A673 (cell line): ENCODE results near the gene CCDC30. TPM values are rescaled to one million over a fixed set of nuclear protein-coding genes. Genes with fewer than 3 reads are reported as not detected.
A peak's percentile ranks its signal among the peaks of the same experiment; 100 is the strongest.

Source experiments
- BruUV-seq: library from RNA; stranded (reverse); fragments of 400-500 nt; replicated peaks from 2 replicates; lab custom pipeline; 2021; lab: Mats Ljungman, UMichigan
- CTCF ChIA-PET: fragments of 300-600 bp; sonication (Branson Sonifier 250); formaldehyde crosslinking; loops from one replicate; lab custom pipeline; 2022; ENCODE audit warnings: antibody characterized with exemption; lab: Charles Lee
- POLR2A ChIA-PET: fragments of 300-600 bp; sonication (Branson Sonifier 250); formaldehyde crosslinking; loops from one replicate; lab custom pipeline; 2022; ENCODE audit warnings: antibody characterized with exemption; ENCODE audit not compliant: low non-redundant PET; lab: Charles Lee
- DNase-seq: peaks from one replicate; pipeline ENCODE4 v3.0.0-alpha.2; 2015; ENCODE audit warnings: low spot score
- H3K27ac ChIP-seq: fragments of 200-600 bp; sonication (generic); 2 replicates; pipeline ENCODE4 v1.5.1; 2016; ENCODE audit warnings: mixed run types, low read depth, mild to moderate bottlenecking, mixed read lengths, antibody characterized with exemption, low read length; ENCODE audit not compliant: poor library complexity, severe bottlenecking
- H3K27me3 ChIP-seq: fragments of 200-600 bp; sonication (generic); replicated peaks from 2 replicates; pipeline ENCODE4 v1.6.1; 2017; ENCODE audit warnings: mixed run types, low read depth, mild to moderate bottlenecking, mixed read lengths, antibody characterized with exemption, low read length; ENCODE audit not compliant: insufficient read depth, poor library complexity
- H3K36me3 ChIP-seq: fragments of 200-600 bp; sonication (generic); 2 replicates; pipeline ENCODE4 v1.6.1; 2016; ENCODE audit warnings: mixed run types, mild to moderate bottlenecking, mixed read lengths, antibody characterized with exemption, low read length; ENCODE audit not compliant: insufficient read depth, poor library complexity, severe bottlenecking
- H3K4me1 ChIP-seq: fragments of 200-600 bp; sonication (generic); 2 replicates; pipeline ENCODE4 v1.6.1; 2017; ENCODE audit warnings: mixed run types, mild to moderate bottlenecking, mixed read lengths, antibody characterized with exemption, low read length; ENCODE audit not compliant: insufficient read depth, poor library complexity, severe bottlenecking
- H3K4me3 ChIP-seq: fragments of 200-600 bp; sonication (generic); 2 replicates; pipeline ENCODE4 v1.5.1; 2016; ENCODE audit warnings: low read depth, mixed run types, mild to moderate bottlenecking, mixed read lengths, low read length; ENCODE audit not compliant: poor library complexity, severe bottlenecking
- H3K9me3 ChIP-seq: fragments of 200-600 bp; sonication (generic); 2 replicates; pipeline ENCODE4 v1.6.1; 2016; ENCODE audit warnings: mixed run types, low read depth, mild to moderate bottlenecking, mixed read lengths, antibody characterized with exemption, low read length; ENCODE audit not compliant: poor library complexity, severe bottlenecking
- EZH2 ChIP-seq: fragments of 200-600 bp; sonication (generic); IDR thresholded peaks from 2 replicates; pipeline ENCODE4 v1.6.1; 2017; ENCODE audit warnings: borderline replicate concordance, low read depth, mild to moderate bottlenecking, mixed read lengths, antibody characterized with exemption, low read length; ENCODE audit not compliant: poor library complexity, severe bottlenecking
- intact Hi-C: fragments of 100-400 bp; cut with micrococcal nuclease; formaldehyde crosslinking; loops from one replicate; pipeline ENCODE4 v1.10.0; 2022; ENCODE audit not compliant: unreplicated experiment
- total RNA-seq: library from RNA; stranded (reverse); gene quantifications from 2 replicates; pipeline ENCODE4 v1.2.3, GENCODE V29; 2021
- TF ChIP-seq, protein P1 (sequence below): fragments of 300-800, 200-600 bp; sonication (generic); conservative IDR thresholded peaks from 2 replicates; pipeline ENCODE4 v1.5.1; 2017; ENCODE audit warnings: low read depth, mild to moderate bottlenecking, antibody characterized with exemption, low read length, moderate library complexity, mixed read lengths

CCDC30 gene
- total RNA-seq, 1 experiment from 2014 or later: 4.8 TPM

DNA sequence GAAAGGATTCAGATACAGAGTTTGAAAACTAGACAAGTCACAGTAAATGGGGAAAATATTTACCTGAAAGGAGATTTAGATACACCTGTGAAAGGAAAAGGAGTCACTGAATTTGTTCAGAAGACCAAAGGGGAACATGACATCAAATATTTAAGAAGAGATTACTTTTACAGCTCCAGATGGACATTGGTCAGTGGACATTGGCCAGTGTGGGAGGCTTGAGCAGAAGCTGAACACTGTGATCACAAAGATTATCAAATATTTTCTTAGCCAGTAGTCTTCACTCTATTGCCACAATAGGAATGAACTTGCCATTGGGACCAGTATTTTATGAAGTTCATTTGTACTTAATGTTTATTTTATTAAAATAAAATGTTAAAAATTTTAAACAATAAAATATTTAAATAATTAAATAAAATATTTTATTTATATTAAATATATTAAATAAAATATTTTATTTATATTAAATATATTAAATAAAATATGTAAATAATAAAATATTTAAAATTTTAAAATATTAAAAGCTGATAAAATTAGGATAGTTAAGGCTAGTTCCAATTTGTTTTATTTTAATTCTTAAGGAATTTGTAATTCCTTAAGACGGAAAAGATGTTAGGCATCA lies 94.3 kb downstream of the CCDC30 start:
- Histone ChIP-seq H3K36me3 (no peaks in the 10 kb centered on the region), H3K9me3 (no peaks in the 10 kb centered on the region), H3K27ac (no peak overlapping the region), H3K27me3 (no peaks in the 10 kb centered on the region), H3K4me1 (no peaks in the 10 kb centered on the region), H3K4me3 (no peak overlapping the region)
- ChIA-PET CTCF (no interaction called here), POLR2A (no interaction called here)
- intact Hi-C loops: no loop called here
- TF ChIP-seq, protein P1, sequence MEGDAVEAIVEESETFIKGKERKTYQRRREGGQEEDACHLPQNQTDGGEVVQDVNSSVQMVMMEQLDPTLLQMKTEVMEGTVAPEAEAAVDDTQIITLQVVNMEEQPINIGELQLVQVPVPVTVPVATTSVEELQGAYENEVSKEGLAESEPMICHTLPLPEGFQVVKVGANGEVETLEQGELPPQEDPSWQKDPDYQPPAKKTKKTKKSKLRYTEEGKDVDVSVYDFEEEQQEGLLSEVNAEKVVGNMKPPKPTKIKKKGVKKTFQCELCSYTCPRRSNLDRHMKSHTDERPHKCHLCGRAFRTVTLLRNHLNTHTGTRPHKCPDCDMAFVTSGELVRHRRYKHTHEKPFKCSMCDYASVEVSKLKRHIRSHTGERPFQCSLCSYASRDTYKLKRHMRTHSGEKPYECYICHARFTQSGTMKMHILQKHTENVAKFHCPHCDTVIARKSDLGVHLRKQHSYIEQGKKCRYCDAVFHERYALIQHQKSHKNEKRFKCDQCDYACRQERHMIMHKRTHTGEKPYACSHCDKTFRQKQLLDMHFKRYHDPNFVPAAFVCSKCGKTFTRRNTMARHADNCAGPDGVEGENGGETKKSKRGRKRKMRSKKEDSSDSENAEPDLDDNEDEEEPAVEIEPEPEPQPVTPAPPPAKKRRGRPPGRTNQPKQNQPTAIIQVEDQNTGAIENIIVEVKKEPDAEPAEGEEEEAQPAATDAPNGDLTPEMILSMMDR: no peak
- no peak for TF ChIP-seq EZH2
- BruUV-seq: no TSS peak
- no peak for DNase-seq

DNA sequence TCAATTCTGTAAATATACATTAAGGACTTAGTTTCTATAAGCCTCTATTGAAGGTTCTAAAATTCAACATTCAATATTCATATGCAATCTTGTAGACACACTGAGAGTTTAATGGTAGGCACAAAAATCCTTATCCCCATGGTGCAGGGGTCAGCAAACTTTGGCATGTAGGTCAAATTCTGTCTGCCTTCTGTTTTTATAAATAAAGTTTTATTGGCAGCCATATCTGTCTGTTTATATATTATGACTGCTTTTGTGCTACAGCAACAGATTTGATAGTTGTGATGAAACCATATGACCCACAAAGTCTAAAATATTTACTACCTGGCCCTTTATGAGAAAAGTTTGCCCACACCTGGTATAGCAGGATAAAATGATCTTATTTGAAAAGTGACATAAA lies 104.0 kb downstream of the CCDC30 start:
- ChIA-PET POLR2A (no interaction called here), CTCF (no interaction called here)
- Histone ChIP-seq H3K36me3 (no peaks in the 10 kb centered on the region), H3K27me3 (no peaks in the 10 kb centered on the region), H3K4me3 (no peak overlapping the region), H3K9me3 (no peaks in the 10 kb centered on the region), H3K4me1 (no peaks in the 10 kb centered on the region), H3K27ac (no peak overlapping the region)
- no TSS peak for BruUV-seq
- TF ChIP-seq, protein P1: no peak
- no peak for TF ChIP-seq EZH2
- intact Hi-C loops: no loop called here
- no peak for DNase-seq

DNA sequence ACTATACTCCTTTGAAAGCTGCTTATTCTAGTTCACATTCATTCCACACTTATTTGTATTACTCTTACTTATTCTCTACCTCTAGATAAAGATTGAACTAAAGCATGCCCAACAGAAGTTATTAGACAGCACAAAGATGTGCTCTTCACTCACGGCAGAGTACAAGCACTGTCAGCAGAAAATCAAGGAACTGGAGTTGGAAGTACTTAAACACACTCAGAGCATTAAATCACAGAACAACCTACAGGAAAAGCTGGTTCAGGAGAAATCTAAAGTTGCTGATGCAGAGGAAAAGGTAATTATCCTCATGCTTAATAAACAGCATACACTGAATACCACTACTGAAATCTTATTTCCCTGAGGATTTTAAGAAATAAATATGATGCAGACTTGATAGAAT lies 113.8 kb downstream of the CCDC30 start:
- CTCF ChIA-PET: no interaction called here

More for the DNA sequence above, 113.8 kb downstream of the CCDC30 start:
- H3K9me3 ChIP-seq: no peaks in the 10 kb centered on the region
- intact Hi-C loops: loop anchor here (5.0 to 10.0 kb wide), 2 partner anchors 338 to 495 kb away; no protein-coding TSS in a partner anchor
- POLR2A ChIA-PET: no interaction called here
- H3K27me3 ChIP-seq: no peaks in the 10 kb centered on the region
- TF ChIP-seq, protein P1: no peak
- TF ChIP-seq EZH2: no peak
- BruUV-seq: no TSS peak
- DNase-seq: peak; percentile 10
- no peaks in the 10 kb centered on the region for H3K36me3 ChIP-seq
- no peak overlapping the region for H3K4me3 ChIP-seq
- no peaks in the 10 kb centered on the region for H3K4me1 ChIP-seq
- H3K27ac ChIP-seq: no peak overlapping the region
